NCI-H446 treated with DMSO at 0.1 percent for 48 hours (cell line): Measurements from ENCODE around the gene NBPF1.
"Not testable (repeated sequence)": the region's sequence is repeated elsewhere in the genome, so short reads cannot be mapped to it uniquely, and the experiment has no call there.

Experiments used
- DNase-seq: peaks from one replicate; lab custom pipeline; 2025; lab: John Stamatoyannopoulos, UW

Gene NBPF1

GRCh38 chr1:16545682-16546095, 67.7 kb downstream of the NBPF1 start:
- not testable (repeated sequence) for DNase-seq

GRCh38 chr1:16540421-16540893, 72.9 kb downstream of the NBPF1 start:
- not testable (repeated sequence) for DNase-seq

- not testable (repeated sequence) for DNase-seq
Measured at GRCh38 chr1:16537528-16537927, 75.8 kb downstream of the NBPF1 start.

GRCh38 chr1:16536796-16537195, 76.6 kb downstream of the NBPF1 start:
- not testable (repeated sequence) for DNase-seq

- DNase-seq, result not testable (repeated sequence)
Measured at GRCh38 chr1:16535898-16536297, 77.5 kb downstream of the NBPF1 start.

- not testable (repeated sequence) for DNase-seq
Measured at GRCh38 chr1:16535487-16535886, 77.9 kb downstream of the NBPF1 start.

GRCh38 chr1:16534829-16535456, 78.4 kb downstream of the NBPF1 start:
- not testable (repeated sequence) for DNase-seq

GRCh38 chr1:16534239-16534828, 79.0 kb downstream of the NBPF1 start:
- DNase-seq, result not testable (repeated sequence)

GRCh38 chr1:16532235-16532991, 81.0 kb downstream of the NBPF1 start:
- not testable (repeated sequence) for DNase-seq

- not testable (repeated sequence) for DNase-seq
Measured at GRCh38 chr1:16528338-16528737, 85.0 kb downstream of the NBPF1 start.

- not testable (repeated sequence) for DNase-seq
Measured at GRCh38 chr1:16525769-16526168, 87.6 kb downstream of the NBPF1 start.

- DNase-seq, result not testable (repeated sequence)
Measured at GRCh38 chr1:16521679-16522078, 91.7 kb downstream of the NBPF1 start.

GRCh38 chr1:16521288-16521583, 92.1 kb downstream of the NBPF1 start:
- no peak for DNase-seq

- not testable (repeated sequence) for DNase-seq
Measured at GRCh38 chr1:16520435-16521287, 92.7 kb downstream of the NBPF1 start.

- DNase-seq, result not testable (repeated sequence)
Measured at GRCh38 chr1:16519255-16519951, 94.0 kb downstream of the NBPF1 start.

GRCh38 chr1:16518913-16519254, 94.5 kb downstream of the NBPF1 start:
- not testable (repeated sequence) for DNase-seq

- DNase-seq, result not testable (repeated sequence)
Measured at GRCh38 chr1:16516694-16517410, 96.5 kb downstream of the NBPF1 start.

- peak; percentile 83 for DNase-seq
Measured at GRCh38 chr1:16514107-16515055, 99.0 kb downstream of the NBPF1 start, which contains the start of gene RNU1-1. Gene RNU1-1 (minus strand): TSS chr1:16514285.

GRCh38 chr1:16513412-16514106, 99.8 kb downstream of the NBPF1 start:
- peak; percentile 99 for DNase-seq
